HS-27A (cell line): ENCODE data around the gene GAB2.
"Not testable (repeated sequence)": the region's sequence is repeated elsewhere in the genome, so short reads cannot be mapped to it uniquely, and the experiment has no call there.

ENCODE experiments used
- DNase-seq: peaks from one replicate; pipeline ENCODE4 v3.0.0-alpha.2; 2012; ENCODE audit warnings: low read depth, missing footprints

The GAB2 gene

GRCh38 chr11:78313181-78313795, 104.3 kb downstream of the GAB2 start:
- DNase-seq: peak; percentile 31

- DNase-seq: no peak
Observed at GRCh38 chr11:78312712-78313111, 104.9 kb downstream of the GAB2 start.

GRCh38 chr11:78311702-78312371, 105.8 kb downstream of the GAB2 start:
- DNase-seq: no peak

DNA sequence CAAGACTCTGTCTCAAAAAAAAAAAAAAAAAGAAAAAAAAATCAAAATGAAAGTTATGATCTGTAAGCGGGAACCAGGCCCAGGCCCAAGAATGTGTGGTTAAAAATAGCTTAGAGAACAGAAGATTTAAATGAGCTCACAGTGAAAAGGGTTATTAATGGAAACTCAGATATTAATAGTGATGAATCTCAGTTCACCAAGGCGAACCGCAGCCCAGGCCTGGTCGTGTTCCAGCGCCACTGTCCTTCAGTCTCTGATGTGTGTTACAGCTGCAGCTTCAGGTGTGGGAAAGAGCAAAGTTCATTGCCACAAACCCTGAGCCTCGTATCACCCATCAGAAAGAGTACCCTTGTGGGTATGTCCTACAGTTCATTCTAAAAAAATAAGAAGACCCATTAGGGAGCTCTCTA, 107.1 kb downstream of the GAB2 start:
- no peak for DNase-seq

DNA sequence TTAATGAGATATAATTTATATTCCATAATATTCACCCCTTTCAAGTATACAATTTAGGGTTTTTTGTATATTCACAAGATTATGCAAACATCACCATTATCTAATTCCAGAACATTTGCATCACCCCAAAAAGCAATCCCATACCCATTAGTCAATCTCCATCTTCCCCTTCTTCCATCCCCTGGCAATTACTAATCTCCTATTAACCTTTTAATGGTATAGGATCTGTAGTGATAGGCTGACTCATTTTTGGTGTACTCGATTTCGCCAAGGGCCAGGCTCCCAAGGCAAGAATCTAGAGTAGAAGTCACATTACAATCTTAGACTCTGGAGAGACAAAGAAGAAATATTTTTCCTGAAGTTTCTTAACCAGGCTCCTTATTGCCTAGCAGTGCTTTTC, 113.4 kb downstream of the GAB2 start:
- DNase-seq: no peak

DNA sequence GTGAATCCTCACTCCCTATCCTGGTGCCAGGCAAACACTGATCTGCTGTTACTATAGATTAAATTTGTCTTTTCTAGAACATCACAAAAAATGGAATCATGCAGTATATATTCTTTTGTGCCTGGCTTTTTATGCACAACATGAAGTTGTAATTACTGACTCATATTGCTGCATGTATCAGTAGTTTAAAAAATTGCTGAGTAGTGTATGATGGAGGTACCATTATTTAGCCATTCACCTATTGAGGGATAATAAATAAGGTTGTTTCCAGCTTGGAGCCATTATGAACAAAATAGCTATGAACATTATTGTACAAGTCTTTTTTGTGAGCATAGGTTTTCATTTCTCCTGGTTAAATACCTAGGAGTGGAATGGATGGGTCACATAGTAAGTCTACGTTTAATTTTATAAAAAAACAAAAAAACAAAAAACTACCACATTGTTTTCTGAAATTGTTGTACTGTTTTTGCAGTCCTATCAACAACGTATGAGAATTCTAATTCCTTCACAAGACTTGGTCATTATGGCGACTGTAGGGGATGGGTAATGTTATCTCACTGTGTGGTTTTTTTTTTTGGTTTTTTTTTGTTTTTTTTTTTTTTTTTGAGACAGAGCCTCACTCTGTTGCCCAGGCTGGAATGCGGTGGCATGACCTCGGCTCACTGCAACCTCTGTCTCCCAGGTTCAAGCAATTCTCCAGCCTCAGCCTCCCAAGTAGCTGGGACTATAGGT, 117.3 kb downstream of the GAB2 start:
- no peak for DNase-seq

- DNase-seq: no peak
Observed at GRCh38 chr11:78299000-78299710, 118.5 kb downstream of the GAB2 start.

GRCh38 chr11:78298291-78298771, 119.3 kb downstream of the GAB2 start:
- DNase-seq: no peak

GRCh38 chr11:78295991-78296930, 121.4 kb downstream of the GAB2 start:
- no peak for DNase-seq

DNA sequence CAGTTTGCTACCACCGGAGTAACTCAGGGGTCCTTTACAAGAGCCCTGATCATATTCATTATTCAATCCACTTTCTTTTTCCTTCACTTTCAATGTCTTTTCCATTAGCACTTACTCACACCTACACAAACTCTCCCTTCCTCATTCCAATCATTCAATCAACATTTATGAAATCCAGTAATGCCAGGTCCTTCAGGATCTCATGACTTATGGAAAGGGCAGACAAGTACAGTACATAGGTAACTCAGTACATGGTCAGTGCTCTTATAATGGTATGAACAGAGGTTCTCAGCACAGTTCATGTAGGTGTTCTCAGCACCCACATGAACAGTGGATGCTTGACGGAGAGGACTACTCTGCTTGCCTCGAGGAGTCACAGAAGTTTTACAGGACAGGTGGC, 122.3 kb downstream of the GAB2 start:
- DNase-seq: no peak

GRCh38 chr11:78294100-78294499, 123.5 kb downstream of the GAB2 start:
- not testable (repeated sequence) for DNase-seq

GRCh38 chr11:78293536-78293935, 124.1 kb downstream of the GAB2 start:
- DNase-seq: no peak

GRCh38 chr11:78292109-78292803, 125.4 kb downstream of the GAB2 start:
- DNase-seq: no peak

GRCh38 chr11:78291503-78292108, 126.0 kb downstream of the GAB2 start:
- no peak for DNase-seq

DNA sequence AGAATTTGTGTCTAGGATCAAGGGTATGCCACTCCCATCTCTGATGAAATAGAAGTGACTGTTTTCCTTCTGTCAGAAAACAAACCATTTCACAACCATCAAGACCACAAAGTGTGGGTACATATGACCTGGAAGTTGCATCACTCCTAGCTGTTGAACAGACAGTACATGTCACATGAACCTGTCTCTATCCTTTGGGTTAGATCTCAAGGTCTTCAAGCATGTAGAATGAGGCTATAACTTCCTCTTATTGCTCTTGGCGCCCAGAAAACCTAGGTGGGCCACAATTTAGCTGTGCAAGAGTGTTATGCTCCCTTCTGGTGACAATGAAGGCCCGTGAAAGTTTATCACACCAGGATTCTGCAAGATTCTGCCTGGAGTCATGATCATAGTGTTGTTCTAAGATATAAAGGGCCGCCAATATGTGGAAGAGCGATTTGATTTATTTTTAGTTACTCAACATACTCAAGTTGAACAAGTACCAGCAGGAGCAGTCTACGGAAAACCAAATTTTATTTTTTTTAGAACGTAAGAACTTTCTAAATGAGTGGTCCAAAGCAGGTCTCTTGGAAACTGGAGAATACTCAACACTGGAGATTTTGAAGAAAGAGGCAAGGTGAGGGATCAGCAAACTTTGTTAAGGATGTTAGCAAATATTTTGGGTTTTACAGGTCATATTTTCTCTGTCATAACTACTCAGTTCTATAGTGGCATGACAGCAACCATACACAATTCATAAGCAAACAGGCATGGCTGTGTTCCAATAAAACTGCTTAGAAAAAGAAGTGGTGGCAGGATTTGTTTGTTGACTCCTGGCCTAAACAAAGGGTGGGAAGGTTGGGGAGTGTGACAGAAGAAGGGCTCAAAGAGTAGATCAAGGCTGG, 127.1 kb downstream of the GAB2 start:
- DNase-seq: no peak

DNA sequence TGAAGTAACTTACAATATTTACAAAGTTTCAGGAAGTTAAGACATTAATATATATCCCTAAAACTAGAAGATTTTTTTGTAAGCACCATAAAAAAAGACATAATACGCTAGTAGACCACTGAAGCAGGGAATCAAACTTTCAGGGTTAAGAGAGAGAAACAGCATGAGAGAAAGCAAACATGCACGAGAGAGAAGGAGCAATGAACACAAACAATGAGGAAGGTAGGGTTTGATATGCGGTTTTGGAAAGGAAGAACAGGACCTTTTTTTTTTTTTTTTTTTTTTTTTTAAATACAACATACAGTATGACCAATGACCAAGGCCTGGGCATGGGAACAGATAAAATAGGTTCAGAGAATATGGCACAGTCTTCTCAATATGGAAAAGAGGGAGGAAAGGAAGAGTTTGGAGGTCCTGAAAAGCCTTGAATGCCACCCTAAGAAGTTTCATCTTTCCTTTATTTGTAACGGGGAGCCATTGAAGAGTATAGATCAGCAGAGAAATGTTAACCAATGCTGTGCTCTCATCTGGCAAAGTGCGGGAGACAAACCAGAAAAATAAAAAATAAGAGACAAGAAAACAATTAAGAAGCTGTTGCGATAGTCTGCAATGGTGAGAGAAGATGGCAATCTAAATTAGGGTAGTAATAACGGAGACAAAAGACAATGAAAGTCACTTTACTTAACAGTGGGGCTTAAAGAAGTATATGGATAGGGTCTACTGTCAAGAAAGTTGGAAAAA, 127.9 kb downstream of the GAB2 start:
- DNase-seq: no peak

GRCh38 chr11:78284260-78284659, 133.4 kb downstream of the GAB2 start:
- no peak for DNase-seq

DNA sequence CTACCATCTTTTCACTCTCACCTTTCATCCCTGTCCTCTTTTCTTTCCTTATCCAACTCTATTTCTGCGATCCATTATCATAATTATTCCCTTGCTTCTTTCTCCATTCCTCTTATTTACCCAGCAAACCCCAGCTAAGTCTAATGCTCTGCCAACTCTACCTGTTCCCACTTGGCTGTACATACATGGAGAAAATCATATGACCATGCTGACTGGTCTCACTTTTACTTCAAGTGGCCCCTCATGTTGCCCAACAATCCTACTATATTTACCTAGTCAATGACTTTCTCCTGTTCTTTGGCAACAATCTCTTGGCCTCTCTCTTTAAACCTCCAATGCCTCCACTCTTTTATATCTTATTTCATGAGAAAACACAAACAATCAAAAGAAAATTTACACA, 134.8 kb downstream of the GAB2 start:
- no peak for DNase-seq

GRCh38 chr11:78281511-78281910, 136.1 kb downstream of the GAB2 start:
- no peak for DNase-seq
